Omental fat pad (tissue), 4 donors: ENCODE measurements around the gene ANXA5. TPM values are rescaled to one million over a fixed set of nuclear protein-coding genes. Genes with fewer than 3 reads are reported as not detected.

Source experiments
- ATAC-seq: fragments of 150-250 bp; one replicate; pipeline ENCODE4 v1.9.1; 2016; ENCODE audit warnings: mild to moderate bottlenecking, moderate library complexity; ENCODE audit not compliant: low FRiP score
- DNase-seq: peaks from one replicate; pipeline ENCODE4 v3.0.0-alpha.2; 2019; ENCODE audit warnings: low spot score
- total RNA-seq, 4 donors: library from RNA; depleted of rRNA; stranded (reverse); fragments of >200 nt; gene quantifications; one replicate each; pipeline ENCODE4 v1.1.0, GENCODE V29; 2016
- TF ChIP-seq, protein P1 (sequence below), 3 donors: fragments of 450-650 bp; IDR thresholded peaks; one replicate each; pipeline ENCODE4 v1.5.1; 2016 to 2017; ENCODE audit warnings: antibody characterized with exemption in 3 of 3, mild to moderate bottlenecking in 3 of 3, moderate library complexity in 2 of 3

The ANXA5 gene
- total RNA-seq, 4 donors from 2014 or later: 319 to 810 (median 629) TPM

DNA sequence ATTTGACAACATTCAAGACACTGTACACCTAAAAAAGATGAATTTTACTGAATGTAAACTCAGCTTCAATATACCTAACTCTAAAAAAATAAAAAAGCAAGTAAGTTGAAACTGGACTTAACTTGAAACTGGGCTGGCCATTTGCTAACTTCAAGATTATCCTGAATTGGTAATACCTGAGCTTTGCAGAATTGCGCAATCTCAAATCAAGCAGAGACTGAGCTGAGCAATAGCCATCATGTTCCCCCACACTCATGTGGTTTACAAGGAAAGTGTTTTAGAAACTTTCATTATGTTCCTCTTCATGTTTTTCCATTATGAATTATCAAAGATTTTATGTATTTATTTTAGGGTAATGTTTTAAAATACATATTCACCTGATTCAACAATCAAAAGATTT lies 38.7 kb downstream of the ANXA5 start:
- DNase-seq: no peak
- TF ChIP-seq, protein P1, sequence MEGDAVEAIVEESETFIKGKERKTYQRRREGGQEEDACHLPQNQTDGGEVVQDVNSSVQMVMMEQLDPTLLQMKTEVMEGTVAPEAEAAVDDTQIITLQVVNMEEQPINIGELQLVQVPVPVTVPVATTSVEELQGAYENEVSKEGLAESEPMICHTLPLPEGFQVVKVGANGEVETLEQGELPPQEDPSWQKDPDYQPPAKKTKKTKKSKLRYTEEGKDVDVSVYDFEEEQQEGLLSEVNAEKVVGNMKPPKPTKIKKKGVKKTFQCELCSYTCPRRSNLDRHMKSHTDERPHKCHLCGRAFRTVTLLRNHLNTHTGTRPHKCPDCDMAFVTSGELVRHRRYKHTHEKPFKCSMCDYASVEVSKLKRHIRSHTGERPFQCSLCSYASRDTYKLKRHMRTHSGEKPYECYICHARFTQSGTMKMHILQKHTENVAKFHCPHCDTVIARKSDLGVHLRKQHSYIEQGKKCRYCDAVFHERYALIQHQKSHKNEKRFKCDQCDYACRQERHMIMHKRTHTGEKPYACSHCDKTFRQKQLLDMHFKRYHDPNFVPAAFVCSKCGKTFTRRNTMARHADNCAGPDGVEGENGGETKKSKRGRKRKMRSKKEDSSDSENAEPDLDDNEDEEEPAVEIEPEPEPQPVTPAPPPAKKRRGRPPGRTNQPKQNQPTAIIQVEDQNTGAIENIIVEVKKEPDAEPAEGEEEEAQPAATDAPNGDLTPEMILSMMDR (IDR thresholded peaks at IDR 0.05): no peak
- ATAC-seq: no peak

DNA sequence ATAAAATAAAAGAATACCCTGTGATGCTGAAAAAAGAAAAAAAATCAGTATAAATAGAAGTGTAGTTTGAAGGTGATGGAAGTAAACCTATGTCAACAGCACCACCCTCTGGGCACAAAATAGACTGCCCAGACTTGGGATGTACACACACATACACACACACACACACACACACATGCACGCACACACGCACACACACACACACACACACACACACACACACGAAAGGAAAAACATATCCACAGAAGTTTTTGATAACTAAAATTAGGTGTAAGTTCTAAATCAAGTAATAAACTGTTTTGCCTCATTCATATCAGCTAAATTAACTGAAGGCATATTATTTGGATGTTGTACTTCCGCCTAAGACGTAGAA lies 40.5 kb downstream of the ANXA5 start:
- DNase-seq: no peak
- TF ChIP-seq, protein P1 (IDR thresholded peaks at IDR 0.05): no peak
- no peak for ATAC-seq

DNA sequence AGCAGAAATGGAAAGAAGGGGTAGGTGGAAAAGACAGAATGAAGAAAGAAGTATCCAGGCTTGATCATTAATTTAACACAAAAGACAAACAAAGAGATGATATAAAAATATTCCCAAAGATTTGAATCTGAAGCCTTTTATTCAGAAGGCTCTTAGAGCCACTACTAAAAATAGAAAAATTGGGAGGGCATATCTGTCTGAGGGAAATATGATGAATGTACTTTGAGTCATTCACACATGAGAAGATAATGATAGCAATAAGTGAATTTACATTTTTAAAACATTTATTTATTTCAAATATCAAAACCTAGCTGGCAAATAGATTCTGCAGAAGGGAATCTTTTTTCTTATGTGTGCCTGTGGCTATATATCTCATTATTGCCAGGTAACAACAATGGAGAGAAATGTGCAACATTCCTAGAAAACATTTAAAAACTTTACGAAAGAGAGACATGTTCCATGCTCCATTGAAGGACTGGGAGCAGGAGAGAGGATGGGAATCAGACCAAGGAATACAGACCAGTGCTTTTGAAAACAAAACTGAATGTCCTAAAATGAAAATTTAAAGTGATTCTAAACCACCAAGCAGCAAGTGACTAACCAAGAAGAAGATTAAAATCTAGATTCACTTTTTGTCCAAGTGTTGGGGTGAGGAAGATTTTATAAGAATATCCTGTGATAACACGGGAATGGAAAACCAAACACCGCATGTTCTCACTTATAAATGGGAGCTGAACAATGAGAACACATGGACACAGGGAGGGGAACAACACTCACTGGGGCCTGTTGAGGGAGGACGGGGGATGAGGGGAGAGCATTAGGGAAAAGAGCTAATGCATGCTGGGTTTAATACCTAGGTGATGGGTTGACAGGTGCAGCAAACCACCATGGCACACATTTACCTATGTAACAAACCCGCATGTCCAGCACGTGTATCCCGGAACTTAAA lies 41.2 kb downstream of the ANXA5 start:
- no peak for ATAC-seq
- TF ChIP-seq, protein P1 (IDR thresholded peaks at IDR 0.05): no peak
- no peak for DNase-seq

DNA sequence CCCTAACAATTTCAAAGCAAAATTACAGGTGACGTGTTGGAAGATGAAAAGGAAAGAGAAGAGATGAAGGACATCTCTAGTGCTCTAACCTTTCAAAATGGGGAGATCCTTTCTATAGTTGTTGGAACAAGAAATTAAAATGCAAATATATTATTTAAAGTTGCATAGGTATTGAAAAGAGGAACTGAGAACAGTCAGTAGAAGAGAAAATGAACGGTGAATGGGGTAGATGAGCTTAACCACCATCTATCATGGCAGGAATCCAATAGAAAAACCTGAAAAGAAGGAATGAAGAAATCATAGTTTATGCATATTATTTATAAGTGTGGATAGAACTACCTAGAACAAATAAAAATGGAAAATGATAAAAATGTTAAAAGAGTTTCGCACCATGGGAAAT lies 42.0 kb downstream of the ANXA5 start:
- no peak for DNase-seq
- TF ChIP-seq, protein P1 (IDR thresholded peaks at IDR 0.05): no peak
- no peak for ATAC-seq

DNA sequence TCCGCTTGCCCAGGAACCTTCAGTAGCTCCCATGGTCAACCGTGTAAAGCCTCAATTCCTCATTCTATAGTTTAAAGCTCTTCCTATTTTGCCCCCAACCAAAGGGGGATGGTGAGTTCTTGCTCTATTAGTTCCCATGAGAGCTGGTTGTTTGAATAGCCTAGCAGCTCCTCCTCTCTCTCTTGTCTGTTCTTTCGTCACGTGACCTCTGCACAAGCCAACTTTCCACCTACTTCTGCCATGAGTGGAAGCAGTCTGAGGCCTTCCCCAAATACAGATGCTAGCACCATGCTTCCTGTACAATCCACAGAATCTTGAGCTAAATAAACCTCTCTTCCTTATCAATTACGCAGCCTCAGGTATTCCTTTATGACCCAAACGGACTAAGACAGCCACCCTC lies 42.8 kb downstream of the ANXA5 start:
- DNase-seq (no peak), ATAC-seq (no peak)
- TF ChIP-seq, protein P1 (IDR thresholded peaks at IDR 0.05): no peak

DNA sequence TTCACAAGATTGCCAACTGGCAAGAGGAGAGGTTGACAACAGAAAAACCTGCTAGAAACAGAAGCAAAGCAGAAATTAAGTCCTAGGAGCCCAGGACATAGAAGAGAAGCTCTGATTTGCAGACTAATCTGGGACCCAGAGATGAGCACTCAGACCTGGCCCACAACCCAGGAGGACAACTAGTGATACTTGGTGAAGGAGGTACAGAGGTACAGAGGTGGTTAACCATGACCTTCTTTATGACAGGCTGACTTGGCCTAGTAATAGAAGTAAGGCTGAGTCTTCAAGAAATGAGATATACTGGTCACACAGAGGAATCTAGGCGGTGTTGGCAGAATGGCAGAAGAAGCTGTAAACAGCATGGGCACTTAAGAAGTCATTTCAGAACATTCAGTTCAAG lies 43.6 kb downstream of the ANXA5 start:
- no peak for ATAC-seq
- no peak for DNase-seq
- TF ChIP-seq, protein P1 (IDR thresholded peaks at IDR 0.05): no peak

DNA sequence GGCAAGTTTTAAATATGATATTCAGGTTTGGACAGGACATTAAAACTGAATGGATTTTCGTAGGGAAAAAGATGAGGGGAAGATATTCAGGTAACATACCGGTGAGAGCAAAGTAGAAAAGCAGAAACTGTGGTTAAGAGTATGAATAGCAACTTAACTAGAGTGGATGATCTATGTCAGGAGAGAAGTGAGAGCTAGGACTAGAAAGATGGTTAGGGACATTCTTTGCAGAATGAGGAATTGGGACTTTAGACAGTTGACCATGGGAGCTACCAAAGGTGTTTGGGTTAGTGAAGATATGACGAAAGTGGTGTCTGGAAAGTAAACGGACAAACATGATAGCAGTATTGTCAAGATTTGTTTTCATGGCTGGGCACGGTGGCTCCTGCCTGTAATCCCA lies 45.2 kb downstream of the ANXA5 start:
- DNase-seq: no peak
- ATAC-seq: no peak
- TF ChIP-seq, protein P1 (IDR thresholded peaks at IDR 0.05): no peak
